Measurements from ENCODE around the gene TINCR. TPM values are rescaled to one million over a fixed set of nuclear protein-coding genes. Genes with fewer than 3 reads are reported as not detected.

Gene TINCR
- total RNA-seq, 1 experiment from 2014 or later = 0.85 TPM

DNA sequence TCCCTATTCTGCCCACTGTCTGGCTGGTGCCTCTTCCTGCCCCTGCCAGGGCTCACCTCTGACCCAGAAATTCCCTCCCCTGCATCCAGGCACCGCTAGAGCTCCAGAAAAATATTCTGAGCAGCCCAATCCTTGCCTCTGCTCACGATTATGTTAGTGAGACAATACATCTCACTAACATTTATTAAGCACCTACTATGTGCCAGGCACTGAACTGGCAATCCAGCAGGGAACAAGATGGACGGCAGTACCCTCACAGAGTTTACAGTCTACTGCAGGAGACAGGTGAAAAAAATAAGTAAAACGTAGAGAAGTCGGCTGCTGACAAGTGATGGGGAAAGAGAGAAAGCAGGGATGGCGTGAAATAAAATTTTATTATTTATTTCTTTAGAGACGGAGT lies 5.5 kb downstream of the TINCR start:
- H3K9me3 Mint-ChIP-seq = peaks cover 11% of the 10 kb centered on the region
- H3K36me3 Mint-ChIP-seq = no peaks in the 10 kb centered on the region
- POLR2A ChIA-PET = no interaction called here
- H3K27me3 Mint-ChIP-seq (ENCODE audit: low read depth) = peaks cover 2% of the 10 kb centered on the region
- CTCF ChIA-PET = interaction anchor here (0.6 to 2.9 kb wide), 26 partner anchors 11 to 431 kb away, joined by 3 to 33 read pairs (median 4); partner anchors contain the start of genes SAFB and SAFB2
- no peak for ATAC-seq
- no peak for DNase-seq (ENCODE audit: low spot score)
- H3K4me1 Mint-ChIP-seq = peaks cover 14% of the 10 kb centered on the region
- no peak overlapping the region for H3K27ac Mint-ChIP-seq
- TF ChIP-seq, protein P1, sequence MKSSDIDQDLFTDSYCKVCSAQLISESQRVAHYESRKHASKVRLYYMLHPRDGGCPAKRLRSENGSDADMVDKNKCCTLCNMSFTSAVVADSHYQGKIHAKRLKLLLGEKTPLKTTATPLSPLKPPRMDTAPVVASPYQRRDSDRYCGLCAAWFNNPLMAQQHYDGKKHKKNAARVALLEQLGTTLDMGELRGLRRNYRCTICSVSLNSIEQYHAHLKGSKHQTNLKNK (CRISPR knock-in tag; IDR thresholded peaks at IDR 0.05) = no peak
- TF ChIP-seq, protein P2, sequence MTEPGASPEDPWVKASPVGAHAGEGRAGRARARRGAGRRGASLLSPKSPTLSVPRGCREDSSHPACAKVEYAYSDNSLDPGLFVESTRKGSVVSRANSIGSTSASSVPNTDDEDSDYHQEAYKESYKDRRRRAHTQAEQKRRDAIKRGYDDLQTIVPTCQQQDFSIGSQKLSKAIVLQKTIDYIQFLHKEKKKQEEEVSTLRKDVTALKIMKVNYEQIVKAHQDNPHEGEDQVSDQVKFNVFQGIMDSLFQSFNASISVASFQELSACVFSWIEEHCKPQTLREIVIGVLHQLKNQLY (CRISPR knock-in tag; IDR thresholded peaks at IDR 0.05) = no peak
- TF ChIP-seq, protein P3, sequence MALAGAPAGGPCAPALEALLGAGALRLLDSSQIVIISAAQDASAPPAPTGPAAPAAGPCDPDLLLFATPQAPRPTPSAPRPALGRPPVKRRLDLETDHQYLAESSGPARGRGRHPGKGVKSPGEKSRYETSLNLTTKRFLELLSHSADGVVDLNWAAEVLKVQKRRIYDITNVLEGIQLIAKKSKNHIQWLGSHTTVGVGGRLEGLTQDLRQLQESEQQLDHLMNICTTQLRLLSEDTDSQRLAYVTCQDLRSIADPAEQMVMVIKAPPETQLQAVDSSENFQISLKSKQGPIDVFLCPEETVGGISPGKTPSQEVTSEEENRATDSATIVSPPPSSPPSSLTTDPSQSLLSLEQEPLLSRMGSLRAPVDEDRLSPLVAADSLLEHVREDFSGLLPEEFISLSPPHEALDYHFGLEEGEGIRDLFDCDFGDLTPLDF (CRISPR knock-in tag; IDR thresholded peaks at IDR 0.05) = no peak
- TF ChIP-seq, protein P4, sequence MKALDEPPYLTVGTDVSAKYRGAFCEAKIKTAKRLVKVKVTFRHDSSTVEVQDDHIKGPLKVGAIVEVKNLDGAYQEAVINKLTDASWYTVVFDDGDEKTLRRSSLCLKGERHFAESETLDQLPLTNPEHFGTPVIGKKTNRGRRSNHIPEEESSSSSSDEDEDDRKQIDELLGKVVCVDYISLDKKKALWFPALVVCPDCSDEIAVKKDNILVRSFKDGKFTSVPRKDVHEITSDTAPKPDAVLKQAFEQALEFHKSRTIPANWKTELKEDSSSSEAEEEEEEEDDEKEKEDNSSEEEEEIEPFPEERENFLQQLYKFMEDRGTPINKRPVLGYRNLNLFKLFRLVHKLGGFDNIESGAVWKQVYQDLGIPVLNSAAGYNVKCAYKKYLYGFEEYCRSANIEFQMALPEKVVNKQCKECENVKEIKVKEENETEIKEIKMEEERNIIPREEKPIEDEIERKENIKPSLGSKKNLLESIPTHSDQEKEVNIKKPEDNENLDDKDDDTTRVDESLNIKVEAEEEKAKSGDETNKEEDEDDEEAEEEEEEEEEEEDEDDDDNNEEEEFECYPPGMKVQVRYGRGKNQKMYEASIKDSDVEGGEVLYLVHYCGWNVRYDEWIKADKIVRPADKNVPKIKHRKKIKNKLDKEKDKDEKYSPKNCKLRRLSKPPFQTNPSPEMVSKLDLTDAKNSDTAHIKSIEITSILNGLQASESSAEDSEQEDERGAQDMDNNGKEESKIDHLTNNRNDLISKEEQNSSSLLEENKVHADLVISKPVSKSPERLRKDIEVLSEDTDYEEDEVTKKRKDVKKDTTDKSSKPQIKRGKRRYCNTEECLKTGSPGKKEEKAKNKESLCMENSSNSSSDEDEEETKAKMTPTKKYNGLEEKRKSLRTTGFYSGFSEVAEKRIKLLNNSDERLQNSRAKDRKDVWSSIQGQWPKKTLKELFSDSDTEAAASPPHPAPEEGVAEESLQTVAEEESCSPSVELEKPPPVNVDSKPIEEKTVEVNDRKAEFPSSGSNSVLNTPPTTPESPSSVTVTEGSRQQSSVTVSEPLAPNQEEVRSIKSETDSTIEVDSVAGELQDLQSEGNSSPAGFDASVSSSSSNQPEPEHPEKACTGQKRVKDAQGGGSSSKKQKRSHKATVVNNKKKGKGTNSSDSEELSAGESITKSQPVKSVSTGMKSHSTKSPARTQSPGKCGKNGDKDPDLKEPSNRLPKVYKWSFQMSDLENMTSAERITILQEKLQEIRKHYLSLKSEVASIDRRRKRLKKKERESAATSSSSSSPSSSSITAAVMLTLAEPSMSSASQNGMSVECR (CRISPR knock-in tag; IDR thresholded peaks at IDR 0.05; ENCODE audit: borderline replicate concordance) = no peak
- no peak for TF ChIP-seq FOXJ3 (CRISPR knock-in tag; IDR thresholded peaks at IDR 0.05; ENCODE audit: borderline replicate concordance)
- no peak for TF ChIP-seq ZNF671 (CRISPR knock-in tag; IDR thresholded peaks at IDR 0.05)
- no peak for TF ChIP-seq ZNF423 (CRISPR knock-in tag; IDR thresholded peaks at IDR 0.05)
- TF ChIP-seq, protein P5, sequence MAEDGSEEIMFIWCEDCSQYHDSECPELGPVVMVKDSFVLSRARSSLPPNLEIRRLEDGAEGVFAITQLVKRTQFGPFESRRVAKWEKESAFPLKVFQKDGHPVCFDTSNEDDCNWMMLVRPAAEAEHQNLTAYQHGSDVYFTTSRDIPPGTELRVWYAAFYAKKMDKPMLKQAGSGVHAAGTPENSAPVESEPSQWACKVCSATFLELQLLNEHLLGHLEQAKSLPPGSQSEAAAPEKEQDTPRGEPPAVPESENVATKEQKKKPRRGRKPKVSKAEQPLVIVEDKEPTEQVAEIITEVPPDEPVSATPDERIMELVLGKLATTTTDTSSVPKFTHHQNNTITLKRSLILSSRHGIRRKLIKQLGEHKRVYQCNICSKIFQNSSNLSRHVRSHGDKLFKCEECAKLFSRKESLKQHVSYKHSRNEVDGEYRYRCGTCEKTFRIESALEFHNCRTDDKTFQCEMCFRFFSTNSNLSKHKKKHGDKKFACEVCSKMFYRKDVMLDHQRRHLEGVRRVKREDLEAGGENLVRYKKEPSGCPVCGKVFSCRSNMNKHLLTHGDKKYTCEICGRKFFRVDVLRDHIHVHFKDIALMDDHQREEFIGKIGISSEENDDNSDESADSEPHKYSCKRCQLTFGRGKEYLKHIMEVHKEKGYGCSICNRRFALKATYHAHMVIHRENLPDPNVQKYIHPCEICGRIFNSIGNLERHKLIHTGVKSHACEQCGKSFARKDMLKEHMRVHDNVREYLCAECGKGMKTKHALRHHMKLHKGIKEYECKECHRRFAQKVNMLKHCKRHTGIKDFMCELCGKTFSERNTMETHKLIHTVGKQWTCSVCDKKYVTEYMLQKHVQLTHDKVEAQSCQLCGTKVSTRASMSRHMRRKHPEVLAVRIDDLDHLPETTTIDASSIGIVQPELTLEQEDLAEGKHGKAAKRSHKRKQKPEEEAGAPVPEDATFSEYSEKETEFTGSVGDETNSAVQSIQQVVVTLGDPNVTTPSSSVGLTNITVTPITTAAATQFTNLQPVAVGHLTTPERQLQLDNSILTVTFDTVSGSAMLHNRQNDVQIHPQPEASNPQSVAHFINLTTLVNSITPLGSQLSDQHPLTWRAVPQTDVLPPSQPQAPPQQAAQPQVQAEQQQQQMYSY (CRISPR knock-in tag; IDR thresholded peaks at IDR 0.05) = no peak
- TF ChIP-seq, protein P6, sequence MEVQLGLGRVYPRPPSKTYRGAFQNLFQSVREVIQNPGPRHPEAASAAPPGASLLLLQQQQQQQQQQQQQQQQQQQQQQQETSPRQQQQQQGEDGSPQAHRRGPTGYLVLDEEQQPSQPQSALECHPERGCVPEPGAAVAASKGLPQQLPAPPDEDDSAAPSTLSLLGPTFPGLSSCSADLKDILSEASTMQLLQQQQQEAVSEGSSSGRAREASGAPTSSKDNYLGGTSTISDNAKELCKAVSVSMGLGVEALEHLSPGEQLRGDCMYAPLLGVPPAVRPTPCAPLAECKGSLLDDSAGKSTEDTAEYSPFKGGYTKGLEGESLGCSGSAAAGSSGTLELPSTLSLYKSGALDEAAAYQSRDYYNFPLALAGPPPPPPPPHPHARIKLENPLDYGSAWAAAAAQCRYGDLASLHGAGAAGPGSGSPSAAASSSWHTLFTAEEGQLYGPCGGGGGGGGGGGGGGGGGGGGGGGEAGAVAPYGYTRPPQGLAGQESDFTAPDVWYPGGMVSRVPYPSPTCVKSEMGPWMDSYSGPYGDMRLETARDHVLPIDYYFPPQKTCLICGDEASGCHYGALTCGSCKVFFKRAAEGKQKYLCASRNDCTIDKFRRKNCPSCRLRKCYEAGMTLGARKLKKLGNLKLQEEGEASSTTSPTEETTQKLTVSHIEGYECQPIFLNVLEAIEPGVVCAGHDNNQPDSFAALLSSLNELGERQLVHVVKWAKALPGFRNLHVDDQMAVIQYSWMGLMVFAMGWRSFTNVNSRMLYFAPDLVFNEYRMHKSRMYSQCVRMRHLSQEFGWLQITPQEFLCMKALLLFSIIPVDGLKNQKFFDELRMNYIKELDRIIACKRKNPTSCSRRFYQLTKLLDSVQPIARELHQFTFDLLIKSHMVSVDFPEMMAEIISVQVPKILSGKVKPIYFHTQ (CRISPR knock-in tag; IDR thresholded peaks at IDR 0.05) = no peak
- TF ChIP-seq ELF4 (CRISPR knock-in tag; IDR thresholded peaks at IDR 0.05; ENCODE audit: low read depth) = no peak
- TF ChIP-seq, protein P7, sequence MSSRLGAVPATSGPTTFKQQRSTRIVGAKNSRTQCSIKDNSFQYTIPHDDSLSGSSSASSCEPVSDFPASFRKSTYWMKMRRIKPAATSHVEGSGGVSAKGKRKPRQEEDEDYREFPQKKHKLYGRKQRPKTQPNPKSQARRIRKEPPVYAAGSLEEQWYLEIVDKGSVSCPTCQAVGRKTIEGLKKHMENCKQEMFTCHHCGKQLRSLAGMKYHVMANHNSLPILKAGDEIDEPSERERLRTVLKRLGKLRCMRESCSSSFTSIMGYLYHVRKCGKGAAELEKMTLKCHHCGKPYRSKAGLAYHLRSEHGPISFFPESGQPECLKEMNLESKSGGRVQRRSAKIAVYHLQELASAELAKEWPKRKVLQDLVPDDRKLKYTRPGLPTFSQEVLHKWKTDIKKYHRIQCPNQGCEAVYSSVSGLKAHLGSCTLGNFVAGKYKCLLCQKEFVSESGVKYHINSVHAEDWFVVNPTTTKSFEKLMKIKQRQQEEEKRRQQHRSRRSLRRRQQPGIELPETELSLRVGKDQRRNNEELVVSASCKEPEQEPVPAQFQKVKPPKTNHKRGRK (CRISPR knock-in tag; IDR thresholded peaks at IDR 0.05; ENCODE audit: borderline replicate concordance) = no peak
- TF ChIP-seq, protein P8, sequence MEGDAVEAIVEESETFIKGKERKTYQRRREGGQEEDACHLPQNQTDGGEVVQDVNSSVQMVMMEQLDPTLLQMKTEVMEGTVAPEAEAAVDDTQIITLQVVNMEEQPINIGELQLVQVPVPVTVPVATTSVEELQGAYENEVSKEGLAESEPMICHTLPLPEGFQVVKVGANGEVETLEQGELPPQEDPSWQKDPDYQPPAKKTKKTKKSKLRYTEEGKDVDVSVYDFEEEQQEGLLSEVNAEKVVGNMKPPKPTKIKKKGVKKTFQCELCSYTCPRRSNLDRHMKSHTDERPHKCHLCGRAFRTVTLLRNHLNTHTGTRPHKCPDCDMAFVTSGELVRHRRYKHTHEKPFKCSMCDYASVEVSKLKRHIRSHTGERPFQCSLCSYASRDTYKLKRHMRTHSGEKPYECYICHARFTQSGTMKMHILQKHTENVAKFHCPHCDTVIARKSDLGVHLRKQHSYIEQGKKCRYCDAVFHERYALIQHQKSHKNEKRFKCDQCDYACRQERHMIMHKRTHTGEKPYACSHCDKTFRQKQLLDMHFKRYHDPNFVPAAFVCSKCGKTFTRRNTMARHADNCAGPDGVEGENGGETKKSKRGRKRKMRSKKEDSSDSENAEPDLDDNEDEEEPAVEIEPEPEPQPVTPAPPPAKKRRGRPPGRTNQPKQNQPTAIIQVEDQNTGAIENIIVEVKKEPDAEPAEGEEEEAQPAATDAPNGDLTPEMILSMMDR (IDR thresholded peaks at IDR 0.05) = no peak
- TF ChIP-seq NR3C1 (CRISPR knock-in tag; conservative IDR thresholded peaks at IDR 0.05; ENCODE audit: low read depth) = no peak
- no peak for TF ChIP-seq CREM (CRISPR knock-in tag; IDR thresholded peaks at IDR 0.05)
- TF ChIP-seq MYBL2 (CRISPR knock-in tag; IDR thresholded peaks at IDR 0.05) = no peak
- H3K4me3 Mint-ChIP-seq = no peak overlapping the region

All from WTC11 (cell line).